GM20000 (cell line): ENCODE results near the gene AVPR2.

Source experiments
- DNase-seq: peaks from one replicate; pipeline ENCODE4 v3.0.0; 2012; ENCODE audit warnings: low spot score
- CTCF ChIP-seq: IDR thresholded peaks from 2 replicates; pipeline ENCODE4 v1.5.1; 2012; ENCODE audit warnings: mild to moderate bottlenecking, control low read depth; ENCODE audit errors: extremely low read depth, missing control alignments

AVPR2 gene

DNA sequence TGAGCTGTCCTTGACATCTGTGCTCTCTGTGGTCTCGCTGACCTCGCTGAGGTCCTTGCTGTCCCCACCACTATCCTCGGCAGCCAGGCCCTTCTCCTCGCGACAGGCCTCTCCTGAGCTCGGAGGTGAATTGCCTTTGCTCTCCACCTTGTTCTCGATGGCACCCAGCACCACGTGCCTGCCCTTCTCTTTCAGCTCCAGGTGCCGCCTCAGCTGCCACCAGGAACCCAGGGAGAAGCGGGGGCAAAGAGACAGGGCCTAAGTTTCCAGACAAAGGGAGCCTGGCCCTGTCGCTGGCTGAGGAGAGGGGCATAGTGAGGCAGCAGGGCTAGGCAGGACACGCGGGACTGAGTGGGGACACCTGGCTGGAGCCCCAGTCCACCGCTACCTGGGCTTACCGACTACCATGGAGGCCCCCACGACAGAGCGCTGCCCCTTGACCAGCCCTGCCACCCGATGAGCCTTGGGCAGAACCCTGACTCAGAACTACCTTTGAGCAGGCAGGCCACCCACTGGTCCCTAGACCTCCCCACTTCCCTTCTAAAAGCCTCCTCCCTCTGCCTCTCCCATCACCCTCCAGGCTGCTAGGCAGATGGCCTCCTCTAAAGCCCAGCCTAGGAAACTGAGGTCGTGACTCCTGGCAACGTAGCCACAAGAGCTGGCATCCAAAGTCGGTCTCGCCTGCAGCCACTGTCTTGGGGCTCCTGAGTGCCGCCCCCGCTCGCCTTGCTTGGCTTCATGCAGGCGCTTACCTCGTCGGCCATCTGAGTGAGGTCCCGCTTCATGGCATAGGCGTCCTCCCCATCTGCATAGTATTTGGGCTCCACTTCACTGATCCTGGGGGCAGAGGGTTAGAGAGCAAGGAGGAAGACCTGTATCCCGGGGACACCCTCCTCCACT, 25.8 kb downstream of the AVPR2 start:
- TF ChIP-seq CTCF, result no peak
- no peak for DNase-seq

- TF ChIP-seq CTCF, result no peak
- DNase-seq, result no peak
These were observed 26.7 kb downstream of the AVPR2 start for GRCh38 chrX:153931151-153931550.

DNA sequence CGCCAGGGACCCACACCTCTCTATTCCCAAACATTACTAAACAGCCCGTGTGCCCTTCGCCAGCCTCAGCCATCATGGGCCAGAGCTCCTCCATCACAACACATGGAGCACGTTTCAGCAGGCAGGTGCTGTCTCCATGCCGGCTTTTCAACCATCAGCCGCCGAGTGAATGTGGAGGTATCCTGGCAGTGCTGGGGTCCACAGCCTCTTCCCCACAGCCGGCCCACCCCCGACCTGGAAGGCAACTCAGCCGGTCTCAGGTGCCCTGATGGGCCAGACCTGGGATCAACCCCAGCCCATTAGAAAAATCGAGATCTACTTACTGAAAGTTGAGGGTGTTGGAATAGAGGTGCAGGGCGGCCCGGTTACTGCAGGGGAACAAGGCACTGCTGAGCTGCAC, 27.3 kb downstream of the AVPR2 start:
- TF ChIP-seq CTCF, result no peak
- no peak for DNase-seq

DNA sequence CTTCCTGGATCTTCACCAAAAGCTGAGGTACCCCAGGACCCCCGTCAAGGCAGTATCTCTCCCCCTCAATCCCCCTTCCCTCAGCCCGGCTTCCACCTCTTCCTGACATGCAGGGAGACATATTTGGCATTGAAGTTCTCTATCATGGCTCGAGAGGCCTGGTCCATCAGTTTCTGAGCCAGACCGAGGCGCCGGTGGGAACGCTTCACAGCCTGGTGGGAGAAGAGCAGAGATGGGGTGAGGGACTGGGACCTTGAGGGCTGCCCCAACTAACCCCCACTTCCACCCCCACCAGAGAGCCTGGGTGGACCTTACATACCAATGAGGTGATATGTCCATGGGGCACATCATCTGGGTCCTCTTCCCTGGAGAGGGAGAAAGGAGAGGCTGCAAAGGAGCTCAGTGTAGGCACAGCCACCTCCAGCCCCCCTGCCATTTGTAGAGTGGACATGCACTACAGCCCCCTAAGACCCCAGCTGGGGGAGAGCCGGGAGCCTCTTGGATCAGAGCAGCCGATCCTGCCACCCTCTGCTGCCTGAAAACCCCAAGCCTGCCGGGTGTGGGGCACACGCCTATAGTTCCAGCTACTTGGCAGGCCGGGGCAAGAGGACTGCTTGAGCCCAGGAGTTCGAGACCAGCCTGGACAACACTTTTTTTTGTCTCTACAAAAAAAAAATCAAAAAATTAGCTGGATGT, 27.9 kb downstream of the AVPR2 start:
- DNase-seq, result no peak
- TF ChIP-seq CTCF, result no peak

- TF ChIP-seq CTCF, result no peak
These were observed 29.3 kb downstream of the AVPR2 start for GRCh38 chrX:153933748-153934147.

DNA sequence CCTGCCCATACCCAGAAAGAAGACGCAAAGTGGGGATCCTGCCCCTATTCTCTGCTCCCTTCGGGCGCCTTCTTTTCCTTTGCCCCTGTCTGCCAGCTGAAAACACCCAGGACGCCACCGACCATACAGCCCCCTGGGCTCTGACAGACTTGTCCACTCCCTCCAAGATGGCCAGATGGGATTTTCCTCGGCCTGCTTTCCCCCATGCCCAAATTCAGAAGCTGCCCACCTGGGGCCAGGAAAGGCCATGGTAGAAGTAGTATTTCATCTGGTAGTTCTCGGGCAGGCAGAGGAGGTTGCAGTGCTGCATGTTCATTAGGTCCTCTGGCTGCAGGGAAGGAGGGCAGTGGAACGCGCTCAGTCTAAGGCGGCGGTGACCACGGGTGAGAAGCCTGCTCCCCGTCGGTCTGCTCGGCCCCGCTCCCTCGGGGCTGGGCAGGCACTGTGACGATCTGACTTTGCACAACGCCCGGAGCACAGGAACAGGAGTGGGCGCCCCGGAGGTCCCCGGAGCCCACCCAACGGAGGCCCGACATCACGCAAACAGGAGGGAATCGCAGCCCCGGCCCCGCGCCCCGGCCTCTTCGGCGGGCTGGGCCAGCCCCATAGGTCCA, 29.8 kb downstream of the AVPR2 start:
- no peak for DNase-seq
- no peak for TF ChIP-seq CTCF

More at GRCh38 chrX:153933748-153934147, 29.3 kb downstream of the AVPR2 start:
- no peak for DNase-seq
